HS-5 (cell line): Measurements from ENCODE around the gene KIF5A.
"Not testable (repeated sequence)": the region's sequence is repeated elsewhere in the genome, so short reads cannot be mapped to it uniquely, and the experiment has no call there.

Source experiments
- DNase-seq: peaks from one replicate; pipeline ENCODE4 v3.0.0-alpha.2; 2012; ENCODE audit warnings: low read depth

The KIF5A gene

DNA sequence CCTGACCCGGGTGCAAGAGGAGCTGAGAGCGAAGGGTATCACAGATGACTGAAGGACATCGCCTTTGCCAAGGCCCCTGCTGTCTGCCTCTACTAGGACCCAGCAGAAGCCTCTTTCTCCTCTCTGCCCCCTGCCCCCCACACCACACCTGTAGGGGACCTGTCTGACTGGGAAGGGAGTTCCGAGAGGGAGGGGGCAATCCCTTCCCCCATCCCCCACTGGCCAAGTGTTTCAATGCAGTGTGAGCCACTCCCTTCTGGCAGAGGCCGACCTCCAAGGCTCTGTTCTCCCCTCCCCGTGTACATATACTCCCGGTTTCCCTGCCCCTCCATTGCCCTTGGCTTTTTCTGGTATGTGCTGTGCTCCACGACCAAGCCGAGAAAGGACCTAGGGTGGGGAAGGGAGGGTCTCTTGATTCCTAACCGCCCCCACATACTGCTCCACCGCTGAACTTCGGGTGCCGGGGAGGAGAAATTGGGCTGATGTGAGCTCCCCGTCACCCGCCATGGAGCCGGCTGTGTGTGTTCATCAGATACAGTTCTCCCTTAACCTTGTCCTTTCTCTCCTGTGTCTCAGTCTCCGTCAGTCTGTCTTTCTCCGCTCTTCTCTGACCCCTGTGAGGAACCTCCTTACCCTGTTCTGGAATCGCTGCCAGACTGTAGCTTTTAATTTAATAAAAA lies 59.4 kb downstream of the KIF5A start:
- no peak for DNase-seq

DNA sequence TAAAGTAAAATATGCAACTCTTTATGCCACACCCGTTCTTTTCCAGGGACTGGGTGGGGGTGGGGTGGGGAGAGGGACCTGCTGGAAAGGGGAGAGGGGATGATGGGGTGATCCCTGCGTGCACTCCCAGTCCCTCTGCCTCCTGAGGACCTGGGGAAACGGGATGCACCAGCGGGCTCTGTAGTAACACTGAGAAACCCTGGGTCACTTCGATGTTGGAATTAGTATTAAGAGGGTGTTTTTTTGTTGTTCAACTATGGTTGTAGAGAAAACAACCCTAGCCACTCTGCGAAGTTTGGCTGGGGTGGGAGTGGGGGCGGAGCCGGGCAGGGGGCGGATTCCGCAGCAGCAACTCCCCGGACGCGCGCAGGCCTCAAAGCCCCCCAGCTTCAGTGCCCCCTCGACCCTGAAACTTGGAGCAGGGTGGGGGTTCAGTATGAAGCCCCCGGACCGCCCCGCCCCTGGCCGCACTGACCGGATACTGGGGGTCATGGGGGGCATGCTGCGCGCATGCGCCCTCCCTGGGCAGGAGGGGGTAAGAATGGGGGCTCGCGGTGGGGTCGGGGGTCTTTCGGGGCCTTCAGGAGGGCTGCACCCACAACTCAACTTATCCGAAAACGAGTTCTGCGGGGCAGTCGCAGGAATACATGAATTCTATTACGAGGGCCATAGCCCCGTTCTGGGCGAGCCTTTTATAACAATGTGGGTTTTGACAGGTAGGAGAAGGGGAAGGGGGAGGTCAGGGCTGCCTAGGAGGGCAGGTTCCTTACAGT lies 60.1 kb downstream of the KIF5A start:
- no peak for DNase-seq

DNA sequence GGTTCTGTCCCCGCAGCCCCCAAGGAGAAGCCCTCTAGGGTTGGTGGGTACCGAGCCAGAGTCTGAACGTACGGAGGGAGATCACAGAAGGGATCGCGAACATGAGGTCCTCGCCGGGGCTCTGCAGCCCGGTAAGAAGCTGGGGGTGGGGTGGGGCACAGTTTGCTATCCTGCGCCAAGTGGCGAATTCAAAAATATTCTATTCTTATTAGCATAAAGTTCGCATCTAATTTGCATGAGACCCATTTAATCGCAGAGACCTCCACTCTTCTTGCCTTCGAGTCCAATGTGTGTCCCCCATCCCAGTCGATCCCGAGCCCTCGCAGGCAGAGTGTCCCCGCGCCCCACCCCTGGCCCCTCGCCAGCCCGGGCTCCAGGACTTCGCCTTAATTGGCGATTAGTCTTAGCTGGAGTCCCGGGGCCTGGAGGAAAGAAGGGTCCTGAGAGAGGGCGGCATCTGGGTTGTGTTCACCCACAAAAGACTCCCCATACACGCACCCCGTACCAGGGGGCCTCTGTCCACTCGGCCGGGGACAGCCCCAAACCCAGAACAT lies 60.8 kb downstream of the KIF5A start:
- no peak for DNase-seq

DNA sequence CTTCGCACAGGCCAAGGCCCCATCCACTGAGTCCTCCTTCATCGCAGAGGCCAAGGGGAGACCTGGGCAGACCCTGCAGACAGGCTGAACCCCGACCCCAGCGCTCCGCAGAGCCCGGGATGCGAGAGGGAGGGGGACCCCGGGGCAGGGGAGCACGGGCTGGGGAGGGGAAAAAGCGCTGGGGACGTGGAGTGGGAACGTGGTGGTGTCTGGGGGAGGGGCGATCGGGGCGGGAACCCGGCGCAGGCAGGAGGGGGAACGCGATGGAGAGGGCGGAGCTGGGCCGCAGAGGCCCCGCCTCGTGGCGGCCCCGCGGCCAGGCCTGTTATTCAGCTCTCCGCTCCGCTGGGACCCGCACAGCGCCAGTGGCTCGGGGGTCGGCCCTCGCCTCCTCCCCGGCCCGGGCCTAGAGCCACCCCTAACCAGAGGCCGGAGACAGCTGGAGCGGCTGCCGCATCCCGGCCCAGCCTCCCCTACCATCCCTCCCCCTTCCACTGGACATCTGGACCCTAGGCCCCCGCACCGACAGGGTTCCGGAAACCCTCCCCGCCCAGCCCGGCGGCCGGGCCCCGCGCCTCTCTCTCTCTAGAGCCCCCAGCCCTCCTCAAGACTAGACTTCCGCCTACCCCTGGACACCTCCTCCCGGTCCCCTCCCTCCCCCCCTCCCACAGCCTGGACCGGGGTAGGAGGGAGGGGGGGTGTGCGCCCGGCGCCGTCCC lies 61.4 kb downstream of the KIF5A start, which contains the start of gene ARHGEF25:
Gene ARHGEF25, plus strand, starts transcription at position 328 of the 719 bp plus-strand sequence. CDS start 460 bp downstream, outside the sequence.
- no peak for DNase-seq

DNA sequence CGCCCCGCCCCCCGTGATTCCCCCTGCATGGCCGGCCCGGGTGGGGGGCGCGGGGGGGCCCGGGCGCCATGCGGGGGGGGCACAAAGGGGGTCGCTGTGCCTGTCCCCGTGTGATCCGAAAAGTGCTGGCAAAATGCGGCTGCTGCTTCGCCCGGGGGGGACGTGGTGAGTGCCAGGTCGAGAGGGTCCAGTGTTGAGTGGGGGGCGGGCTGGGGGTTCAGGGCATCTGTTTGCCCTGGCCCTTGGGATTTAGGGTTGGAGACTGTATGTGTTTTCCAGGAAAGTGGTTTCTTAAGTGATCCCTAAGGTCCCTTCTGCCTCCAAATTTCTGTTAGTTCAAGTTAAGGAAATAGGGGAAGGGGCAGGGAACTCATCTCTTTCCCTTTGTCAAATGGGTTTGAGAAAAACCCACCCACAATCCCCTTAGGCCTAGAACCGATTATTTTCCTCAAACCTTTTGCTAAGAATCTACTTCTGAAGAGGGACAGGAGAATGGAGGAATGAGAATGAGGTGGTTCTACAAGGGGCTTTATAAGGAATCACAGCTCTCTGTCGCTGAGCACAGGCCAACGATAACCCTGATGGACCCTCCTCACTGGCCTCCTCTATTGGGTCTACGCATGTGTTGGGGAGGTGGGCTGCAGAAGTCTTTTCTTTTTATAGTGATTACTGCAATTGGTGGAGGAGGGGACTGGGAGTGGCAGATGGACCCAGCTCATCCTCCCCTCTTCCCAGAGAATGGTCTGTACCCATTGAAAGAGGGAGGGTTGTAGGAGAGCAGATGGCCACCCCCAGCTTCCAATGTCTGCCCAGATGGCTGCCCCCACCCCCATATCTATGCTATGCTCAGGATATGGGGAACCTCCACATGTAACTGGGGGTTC lies 62.2 kb downstream of the KIF5A start:
- DNase-seq: no peak

DNA sequence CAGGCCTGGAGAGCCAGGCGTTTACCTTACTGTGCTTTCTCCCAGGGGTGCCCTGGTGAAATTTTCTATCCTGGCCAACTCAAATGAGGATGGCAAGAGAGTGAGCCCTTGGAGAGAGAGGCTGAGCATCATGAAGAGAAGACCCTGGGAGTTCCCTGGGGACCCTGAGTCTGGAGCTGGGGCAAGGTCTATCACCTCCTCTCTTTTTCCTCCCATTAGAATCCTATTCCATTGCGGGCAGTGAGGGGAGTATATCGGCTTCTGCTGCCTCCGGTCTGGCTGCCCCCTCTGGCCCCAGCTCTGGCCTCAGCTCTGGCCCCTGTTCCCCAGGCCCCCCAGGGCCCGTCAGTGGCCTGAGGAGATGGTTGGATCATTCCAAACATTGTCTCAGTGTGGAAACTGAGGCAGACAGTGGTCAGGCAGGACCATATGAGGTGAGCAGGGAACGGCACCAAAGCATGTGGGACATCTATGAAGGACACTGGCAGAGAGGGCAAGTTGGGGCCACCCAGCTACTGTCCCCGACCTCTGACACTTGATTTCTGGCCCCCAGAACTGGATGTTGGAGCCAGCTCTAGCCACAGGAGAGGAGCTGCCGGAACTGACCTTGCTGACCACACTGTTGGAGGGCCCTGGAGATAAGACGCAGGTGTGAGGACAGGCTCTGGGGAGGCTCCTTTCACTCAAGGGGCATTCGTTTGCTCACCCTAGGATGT lies 63.0 kb downstream of the KIF5A start:
- no peak for DNase-seq

DNA sequence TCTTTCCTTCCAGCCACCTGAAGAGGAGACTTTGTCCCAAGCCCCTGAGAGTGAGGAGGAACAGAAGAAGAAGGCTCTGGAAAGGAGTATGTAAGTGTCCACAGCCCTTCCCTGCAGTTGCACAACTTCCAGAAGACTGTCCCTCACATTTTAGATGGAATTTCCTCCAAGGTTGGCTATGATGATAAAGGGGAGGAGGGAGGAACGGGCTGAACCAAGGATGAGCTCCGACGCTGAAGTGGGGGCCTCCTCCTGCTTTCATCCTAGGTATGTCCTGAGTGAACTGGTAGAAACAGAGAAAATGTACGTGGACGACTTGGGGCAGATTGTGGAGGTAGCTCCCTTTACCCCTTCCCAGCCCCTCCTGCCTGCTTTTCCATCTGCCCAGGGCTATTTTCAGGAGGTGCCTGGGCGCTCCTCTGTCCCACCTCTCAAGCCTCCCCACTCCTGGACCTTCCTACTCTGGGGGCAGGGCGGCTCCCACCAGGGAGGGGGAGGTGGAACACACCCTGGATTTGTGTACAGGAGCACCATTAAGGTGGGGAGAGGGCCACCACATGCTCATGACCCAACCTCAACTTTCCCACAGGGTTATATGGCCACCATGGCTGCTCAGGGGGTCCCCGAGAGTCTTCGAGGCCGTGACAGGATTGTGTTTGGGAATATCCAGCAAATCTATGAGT lies 63.7 kb downstream of the KIF5A start:
- DNase-seq: no peak

DNA sequence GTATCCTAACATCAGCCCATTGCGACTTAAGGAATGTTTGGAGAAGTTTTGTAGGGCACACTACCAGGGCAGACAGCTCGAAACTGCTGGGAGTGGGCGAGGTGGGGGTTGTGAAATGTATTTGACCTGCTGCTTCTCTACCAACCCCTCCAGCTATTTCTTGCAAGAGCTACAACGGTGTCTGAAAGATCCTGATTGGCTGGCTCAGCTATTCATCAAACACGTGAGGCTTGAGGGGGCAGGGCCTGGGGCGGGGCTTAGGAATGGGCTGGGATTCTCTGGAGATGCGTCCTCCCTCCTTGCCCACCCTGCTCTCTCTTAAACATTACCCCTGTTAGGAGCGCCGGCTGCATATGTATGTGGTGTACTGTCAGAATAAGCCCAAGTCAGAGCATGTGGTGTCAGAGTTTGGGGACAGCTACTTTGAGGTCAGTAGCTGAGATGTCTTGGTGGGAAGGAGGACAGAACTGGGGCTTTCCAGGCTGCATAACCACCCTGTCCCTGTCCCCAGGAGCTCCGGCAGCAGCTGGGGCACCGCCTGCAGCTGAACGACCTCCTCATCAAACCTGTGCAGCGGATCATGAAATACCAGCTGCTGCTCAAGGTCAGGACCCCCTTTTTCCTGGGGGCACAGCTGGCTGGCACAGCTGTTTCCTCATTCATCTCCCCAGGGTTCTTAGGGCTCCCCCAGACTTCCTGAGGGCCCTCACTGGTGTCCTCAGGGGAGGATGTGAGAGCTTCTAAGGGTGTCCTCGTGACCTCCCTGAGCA lies 64.5 kb downstream of the KIF5A start:
- no peak for DNase-seq

DNA sequence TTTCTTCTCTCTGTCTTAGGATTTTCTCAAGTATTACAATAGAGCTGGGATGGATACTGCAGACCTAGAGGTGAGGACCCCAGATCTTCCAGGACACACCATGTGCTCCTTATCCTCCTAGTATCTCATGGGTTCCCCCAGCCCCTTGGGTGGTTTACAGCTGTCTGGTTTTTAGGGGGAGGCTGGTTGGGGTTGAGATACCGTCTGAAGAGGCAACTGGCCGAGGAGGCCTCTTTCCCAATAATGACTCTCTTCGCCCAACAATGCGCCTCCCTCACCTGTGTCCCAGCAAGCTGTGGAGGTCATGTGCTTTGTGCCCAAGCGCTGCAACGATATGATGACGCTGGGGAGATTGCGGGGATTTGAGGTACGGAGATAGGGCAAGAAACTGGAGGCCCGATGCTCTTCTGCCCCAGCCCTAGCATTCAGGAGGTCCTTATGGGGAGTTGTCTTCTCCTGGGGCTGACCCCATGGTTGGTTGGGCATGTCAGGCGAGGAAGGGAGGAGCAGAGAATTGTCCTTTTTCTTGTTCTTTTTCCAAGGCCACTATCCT lies 65.2 kb downstream of the KIF5A start:
- no peak for DNase-seq

DNA sequence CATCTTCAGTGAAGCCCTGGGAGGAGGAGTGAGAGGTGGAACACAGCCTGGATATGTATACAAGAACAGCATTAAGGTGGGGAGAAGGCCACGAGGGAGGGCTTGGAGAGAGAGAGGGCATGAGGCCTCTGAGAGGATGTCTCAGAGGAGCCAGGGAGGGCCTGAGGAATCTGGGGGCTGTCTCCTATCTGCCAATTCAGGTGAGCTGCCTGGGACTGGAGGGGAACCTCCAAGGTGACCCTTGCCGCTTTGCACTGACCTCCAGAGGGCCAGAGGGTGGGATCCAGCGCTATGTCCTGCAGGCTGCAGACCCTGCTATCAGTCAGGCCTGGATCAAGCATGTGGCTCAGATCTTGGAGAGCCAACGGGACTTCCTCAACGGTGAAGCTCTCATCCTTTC lies 65.8 kb downstream of the KIF5A start:
- no peak for DNase-seq

DNA sequence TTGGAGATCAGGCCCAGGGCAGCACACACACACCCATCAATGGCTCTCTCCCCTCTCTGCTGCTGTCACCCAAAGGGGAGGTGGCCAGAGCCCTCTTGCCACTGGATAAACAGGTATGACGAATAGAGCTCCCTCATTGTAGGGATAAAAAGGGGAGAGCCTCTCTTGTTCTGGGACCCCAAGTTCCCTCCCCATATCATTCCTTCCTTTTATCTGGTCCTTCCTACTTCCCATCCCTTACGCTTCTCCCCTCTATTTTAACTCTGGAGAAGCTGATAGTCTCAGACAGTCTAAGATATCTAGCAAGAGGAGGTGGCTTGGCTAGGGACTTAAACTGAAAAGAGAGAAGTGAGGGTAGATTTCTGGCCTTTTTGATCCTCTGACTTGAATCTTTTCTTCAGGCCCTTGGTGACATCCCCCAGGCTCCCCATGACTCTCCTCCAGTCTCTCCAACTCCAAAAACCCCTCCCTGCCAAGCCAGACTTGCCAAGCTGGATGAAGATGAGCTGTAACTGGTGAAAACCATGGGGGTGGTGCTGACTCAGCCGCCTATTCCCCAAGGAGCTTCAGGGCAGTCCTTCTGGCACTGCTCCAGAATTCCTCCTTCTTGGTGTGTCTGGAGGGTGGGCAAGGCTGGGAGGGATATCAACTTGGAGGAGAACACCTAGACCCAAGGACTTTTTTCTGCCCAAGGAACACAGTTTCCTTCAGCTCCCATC lies 66.7 kb downstream of the KIF5A start:
- DNase-seq: no peak

DNA sequence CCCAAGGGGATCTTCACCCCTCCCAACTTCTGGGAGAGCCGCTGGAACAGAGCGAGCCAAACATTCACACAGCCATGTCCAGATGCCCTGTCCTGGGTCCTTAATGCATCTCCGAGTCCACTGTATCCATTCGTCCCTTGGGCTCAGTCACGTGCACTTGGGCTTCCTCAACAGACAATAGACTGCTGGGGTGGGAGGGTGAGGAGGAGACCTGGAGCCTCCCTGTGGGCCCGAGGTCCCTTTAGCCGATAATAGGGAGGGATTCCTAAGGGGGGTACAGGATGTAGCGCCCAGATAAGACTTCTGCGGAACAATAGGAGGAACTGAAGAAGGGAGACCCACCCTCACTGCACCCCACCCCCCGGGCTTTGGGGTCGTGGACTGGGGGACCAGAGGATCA lies 68.1 kb downstream of the KIF5A start:
- DNase-seq: no peak

DNA sequence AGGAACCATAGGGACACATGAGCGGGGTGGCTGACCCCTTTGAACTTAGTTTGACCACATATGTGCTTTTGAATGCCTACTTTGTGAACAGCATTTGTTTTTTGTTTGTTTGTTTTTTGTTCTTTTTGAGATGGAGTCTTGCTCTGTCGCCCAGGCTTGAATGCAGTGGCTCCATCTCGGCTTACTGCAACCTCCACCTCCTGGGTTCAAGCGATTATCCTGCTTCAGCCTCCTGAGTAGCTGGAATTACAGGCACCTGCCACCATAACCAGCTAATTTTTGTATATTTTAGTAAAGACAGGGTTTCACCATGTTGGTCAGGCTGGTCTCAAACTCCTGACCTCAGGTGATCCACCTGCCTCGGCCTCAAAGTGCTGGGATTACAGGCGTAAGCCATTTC lies 68.6 kb downstream of the KIF5A start:
- not testable (repeated sequence) for DNase-seq

DNA sequence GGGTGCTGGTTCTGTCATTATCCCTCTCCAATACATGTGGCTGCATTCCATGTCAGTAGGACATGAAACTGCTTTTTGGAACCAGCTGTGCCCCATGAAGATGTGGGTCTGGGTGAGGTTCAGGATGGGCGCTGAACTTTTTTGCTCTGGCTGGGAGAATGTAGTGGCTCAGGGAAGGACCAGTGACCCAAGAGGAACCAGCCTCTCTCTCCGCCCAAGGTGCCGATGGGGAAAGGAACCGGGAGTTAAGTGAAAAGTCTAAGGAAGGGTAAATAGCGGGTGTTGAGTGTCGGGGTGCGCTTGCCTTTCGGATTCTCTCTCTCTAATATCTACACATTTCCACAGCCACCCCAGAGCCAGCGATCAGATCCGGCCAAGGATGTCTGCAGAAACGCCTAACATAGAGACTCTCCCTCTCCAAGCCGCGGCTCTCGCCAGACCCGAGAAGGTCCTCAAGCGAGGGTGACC lies 69.2 kb downstream of the KIF5A start:
- no peak for DNase-seq

DNA sequence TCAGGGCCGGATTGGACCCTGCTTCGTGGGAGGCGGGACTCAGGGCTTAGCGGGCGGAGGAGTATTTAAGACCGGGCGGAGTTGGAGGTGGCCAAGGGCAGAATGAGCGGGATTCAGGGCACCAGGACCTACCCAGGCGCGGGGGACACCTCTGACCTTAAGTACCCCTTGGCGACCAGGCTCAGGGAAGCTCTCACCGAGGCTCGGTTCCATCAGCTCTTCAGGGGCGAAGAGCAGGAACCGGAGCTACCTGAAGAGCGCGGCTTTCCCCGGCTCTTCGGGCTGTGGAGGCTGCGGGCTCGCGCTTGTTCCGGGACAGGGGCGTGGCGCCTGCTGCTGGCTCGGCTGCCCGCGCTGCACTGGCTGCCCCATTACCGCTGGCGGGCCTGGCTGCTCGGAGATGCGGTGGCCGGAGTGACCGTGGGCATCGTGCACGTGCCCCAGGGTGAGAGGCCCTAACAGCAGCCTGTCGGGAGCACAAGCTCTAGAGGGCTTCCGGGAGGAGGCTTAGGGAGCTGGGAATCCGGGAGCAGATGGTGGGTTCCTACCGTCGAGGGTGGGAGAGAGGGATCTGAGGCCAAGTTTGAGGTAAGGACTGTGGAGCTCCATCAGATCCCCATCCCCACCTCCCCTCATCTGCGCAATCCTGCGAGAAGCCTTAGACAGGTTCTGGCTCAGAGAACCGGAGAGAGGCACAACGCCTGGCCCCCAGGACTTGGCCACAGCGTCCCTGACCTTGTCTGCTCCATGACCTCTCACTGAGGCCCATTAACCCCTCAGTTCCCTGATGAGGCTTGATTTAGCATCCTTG lies 69.8 kb downstream of the KIF5A start:
- no peak for DNase-seq

DNA sequence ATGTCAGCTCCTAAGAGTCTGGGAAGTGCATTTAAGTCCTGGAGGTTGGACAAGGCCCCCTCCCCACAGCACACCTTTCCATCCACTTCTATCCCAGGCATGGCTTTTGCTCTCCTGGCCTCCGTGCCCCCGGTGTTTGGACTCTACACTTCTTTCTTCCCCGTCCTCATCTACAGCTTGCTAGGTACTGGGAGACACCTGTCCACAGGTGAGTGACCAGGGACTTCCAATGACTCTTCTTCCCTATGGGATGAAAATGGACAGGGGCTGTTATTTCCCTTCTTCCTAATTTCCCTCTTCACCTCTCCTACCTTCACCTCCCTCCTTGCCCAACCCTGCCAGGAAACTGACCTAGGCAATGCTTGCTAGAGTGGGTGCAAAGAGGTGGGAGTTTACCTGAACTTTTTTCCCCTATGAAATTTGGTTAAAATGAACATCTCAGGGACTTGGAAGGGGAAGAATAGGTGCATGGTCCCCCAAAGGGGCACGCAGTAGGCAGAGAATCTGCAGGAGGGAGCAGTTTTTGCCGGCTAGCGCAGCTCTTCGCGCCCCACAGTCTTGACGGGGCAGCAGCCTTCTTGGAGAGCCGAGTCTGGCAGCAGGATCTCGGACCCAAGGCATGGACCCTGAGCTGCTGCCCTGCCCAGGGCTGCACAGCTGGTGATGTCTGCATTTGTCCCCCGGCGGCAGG lies 70.5 kb downstream of the KIF5A start:
- no peak for DNase-seq

DNA sequence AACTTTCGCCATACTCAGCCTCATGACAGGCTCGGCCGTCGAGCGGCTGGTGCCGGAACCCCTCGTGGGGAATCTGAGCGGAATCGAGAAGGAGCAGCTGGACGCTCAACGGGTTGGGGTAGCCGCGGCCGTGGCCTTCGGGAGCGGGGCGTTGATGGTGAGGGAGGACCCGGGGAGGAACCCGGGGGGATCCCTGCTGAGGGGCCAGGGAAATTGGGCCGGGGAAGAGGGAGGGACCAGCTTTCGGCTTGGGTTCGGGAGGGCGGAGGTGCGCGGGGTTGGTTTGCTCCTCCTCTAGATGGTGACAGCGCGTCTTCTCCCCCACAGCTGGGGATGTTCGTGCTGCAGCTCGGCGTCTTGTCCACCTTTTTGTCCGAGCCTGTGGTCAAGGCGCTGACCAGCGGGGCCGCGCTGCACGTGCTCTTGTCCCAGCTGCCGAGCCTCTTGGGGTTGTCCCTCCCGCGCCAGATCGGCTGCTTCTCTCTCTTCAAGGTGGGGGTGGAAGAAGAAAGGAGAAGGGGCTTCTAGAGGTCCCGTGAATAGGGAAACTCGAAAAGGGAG lies 71.2 kb downstream of the KIF5A start:
- DNase-seq: no peak
